ENCODE measurements around the gene PSENEN.
A peak's percentile ranks its signal among the peaks of the same experiment; 100 is the strongest.
"Not testable (repeated sequence)": the region's sequence is repeated elsewhere in the genome, so short reads cannot be mapped to it uniquely, and the experiment has no call there.

PSENEN gene

DNA sequence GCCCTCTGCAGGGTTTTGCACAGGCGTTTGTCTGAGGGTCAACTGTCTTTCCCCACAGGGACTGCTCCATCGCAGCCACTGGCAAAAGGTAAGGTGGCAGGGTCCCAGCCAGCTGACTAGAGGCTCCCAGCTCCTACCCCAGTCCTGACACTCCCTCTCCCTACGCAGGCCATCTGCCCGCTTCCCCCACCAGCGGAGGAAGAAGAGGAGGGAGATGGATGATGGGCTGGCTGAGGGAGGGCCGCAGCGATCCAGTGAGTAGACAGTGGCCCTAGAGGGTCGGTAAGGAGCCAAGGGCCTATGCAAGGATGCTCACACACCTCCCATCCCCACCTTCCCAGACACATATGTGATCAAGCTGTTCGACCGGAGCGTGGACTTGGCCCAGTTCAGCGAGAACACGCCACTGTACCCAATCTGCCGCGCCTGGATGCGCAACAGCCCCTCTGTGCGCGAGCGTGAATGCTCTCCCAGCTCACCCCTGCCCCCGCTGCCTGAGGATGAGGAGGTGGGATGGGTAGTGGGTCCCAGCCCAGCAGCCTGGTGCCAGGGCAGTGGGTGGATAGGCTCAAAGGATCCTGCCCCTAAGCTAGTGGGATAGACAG is 7.4 kb downstream of the PSENEN start:
- DNase-seq, result no peak

DNA sequence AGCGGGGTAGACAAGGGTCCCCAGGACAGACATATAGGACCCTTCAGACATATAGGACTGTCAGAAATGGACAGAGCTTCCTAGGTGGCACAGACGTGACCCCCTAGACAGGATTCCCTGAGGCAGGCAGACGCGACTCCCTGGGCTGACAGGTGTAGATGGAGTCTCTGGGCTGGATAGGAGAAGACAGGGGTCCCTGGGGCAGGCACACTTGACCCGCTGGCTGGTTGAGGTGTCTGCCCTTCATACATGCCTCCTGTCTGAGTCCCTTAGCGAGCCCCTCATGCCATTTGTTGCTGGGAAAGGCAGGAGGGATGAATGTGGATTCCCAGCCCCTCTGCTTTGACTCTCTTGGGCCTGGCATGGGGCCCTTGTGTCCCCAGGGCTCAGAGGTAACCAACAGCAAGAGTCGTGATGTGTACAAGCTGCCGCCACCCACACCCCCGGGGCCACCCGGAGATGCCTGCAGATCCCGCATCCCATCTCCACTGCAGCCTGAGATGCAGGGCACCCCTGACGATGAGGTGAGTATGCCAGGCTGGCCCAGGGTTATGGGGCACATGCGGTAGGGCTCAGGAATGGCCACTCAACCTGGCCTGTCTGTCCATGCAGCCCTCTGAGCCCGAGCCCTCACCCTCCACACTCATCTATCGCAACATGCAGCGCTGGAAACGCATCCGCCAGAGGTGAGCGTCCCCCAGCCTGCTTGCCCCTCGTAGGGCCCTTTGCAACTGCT is 8.4 kb downstream of the PSENEN start:
- DNase-seq, result no peak

GRCh38 chr19:35754370-35755130 is 9.1 kb downstream of the PSENEN start:
- no peak for DNase-seq

DNA sequence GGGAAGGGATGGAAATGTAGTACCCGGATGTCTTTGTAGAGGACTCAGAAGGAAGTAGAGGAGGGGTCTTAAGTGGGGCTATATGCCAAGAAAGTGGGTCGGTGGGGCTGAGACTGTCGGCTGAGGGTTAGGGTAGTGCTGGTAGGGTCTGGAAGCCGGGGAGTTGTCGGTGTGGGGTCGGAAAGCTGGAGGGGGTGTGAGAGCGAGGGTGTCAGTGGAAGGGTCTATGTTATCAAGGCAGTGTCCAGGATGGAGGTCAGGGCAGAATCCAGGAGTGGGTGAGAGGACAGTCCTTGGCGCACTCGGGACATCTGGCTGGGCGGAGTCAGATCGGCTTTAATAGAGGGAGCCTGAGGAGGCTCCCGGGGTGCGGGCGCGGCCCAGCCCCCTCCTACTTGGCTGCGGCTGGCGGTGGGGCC is 9.7 kb downstream of the PSENEN start:
- no peak for DNase-seq

DNA sequence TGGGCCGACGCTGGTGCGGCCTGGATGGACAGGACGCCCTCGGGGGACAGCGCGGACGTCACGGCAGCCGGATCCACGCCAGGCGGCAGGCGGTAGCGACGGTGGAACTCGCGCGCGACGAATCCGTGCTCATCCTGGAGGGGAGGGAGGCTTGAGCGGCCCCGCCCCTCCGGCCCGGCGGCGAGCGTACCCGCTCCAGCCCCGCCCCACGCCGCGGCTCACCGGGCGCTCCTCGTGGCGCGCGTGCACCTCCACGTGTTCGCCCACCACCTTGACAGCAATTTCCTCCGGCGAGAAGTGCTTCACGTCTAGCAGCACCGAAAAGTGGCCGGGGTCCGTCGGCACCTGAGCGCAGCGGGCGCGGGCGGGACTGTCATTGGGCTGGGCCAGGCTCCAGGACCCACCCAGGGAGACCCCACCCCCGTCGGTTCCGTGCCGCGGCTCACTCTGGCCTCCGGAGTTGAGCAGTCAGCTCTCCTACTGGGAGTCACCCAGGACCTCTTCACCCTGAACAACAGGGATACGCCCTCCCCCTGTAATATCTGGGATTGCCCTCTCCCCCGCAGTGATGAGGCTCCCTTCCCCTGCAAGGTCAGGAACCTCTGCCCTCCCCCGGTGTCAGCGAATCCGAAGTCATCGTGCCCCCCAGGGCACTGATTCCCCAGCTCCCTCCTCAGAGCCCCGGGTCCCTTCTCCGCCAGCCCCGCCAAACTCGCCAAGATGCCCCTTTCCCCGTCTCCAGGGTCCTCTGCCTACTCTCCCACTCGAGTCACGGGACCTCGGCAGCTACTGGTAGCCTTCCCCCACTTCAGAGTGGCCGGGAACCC is 10.3 kb downstream of the PSENEN start:
- DNase-seq, result peak; percentile 70

- no peak for DNase-seq
These were observed 11.2 kb downstream of the PSENEN start, which contains the start of gene HSPB6 for GRCh38 chr19:35756377-35757230. Gene HSPB6, minus strand, starts transcription at chr19:35757029. Its CDS starts 21 bp downstream, at chr19:35757008.

DNA sequence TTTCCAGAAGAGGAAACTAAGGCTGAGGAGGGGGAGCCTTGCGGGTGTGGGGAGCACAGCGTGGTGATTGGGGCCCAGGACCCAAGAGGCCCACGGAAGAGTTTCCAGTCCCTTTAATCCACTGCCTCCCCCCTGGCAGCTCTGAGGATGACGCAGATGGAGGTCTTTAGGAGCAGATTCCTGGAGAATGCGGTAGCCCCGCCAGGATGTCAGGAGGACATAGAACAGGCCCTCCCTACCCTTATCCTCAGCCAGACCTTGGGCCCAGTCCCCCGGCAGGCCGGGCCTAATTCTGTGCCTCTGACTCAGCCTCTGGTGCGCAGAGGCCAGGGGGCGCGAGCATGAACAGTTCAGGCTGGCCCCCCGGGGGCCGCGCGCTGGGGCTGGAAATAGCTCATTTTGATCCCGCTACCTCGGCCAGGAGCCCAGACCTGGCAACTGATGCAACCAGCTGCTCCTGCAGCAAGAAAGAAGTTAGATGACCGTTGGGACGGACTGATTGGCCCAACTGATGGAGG is 11.8 kb downstream of the PSENEN start:
- no peak for DNase-seq

GRCh38 chr19:35757749-35758608 is 12.5 kb downstream of the PSENEN start, which contains the start of gene PROSER3:
Gene PROSER3, plus strand, starts transcription at chr19:35758176. Its CDS starts 40 bp downstream, at chr19:35758216.
- DNase-seq, result peak; percentile 97

GRCh38 chr19:35759697-35760096 is 14.2 kb downstream of the PSENEN start:
- no peak for DNase-seq

GRCh38 chr19:35760711-35761349 is 15.4 kb downstream of the PSENEN start:
- no peak for DNase-seq

DNA sequence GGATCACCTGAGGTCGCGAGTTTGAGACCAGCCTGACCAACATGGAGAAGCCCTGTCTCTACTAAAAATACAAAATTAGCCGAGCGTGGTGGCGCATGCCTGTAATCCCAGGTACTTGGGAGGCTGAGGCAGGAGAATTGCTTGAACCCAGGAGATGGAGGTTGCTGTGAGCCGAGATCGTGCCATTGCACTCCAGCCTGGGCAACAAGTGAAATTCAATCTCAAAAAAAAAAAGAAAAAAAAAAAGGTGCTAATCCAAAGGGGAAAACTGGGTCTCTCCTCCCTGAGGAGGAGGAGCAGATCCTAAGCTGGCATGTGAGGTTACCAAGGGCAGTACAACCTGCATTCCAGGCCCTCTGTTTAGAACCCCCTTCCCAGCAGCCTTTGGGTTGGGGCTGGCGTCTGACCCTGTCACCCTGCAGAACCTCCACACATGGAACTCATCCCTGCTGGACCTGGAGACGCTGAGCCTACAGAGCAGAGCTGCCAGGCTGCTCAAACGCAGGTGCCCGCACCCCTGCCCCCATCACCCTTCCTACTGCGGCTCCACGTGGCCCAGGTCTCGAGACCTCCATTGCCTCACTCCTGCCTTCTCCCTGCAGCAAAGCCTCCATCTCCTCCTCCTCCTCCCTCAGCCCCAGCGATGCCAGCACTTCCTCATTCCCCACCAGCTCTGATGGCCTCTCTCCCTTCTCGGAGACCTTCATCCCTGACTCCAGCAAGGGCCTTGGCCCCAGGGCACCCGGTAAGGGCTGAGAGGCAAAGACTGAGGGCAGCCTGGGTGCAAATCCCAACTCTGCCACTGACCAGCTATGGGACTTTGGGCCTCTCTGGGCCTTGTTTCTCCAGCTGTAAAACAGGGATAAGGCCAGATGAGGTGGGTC is 19.2 kb downstream of the PSENEN start:
- DNase-seq, result no peak

DNA sequence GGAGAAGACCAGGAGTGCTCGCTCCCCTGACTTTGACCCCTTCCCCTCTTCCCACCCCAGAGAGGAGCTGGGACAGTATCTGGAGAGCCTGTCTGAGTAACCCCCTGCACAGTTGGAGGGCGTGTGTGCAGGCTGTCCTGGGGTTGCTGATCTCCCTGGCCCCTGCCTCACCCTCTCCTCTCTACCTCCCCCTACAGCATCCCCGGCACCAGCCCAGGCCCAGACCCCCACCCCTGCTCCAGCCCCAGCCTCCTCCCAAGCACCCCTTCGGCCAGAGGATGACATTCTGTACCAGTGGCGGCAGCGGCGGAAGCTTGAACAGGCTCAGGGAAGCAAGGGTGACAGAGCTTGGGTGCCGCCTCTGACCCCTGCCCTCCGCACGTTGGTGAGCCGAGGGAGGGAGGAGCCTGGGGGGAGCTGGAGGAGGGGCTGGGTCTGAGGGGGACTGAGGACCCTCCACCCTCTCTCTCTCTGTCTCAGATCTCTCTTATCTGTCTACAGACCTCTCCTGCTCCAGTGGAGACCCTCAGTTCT is 21.2 kb downstream of the PSENEN start:
- no peak for DNase-seq

DNA sequence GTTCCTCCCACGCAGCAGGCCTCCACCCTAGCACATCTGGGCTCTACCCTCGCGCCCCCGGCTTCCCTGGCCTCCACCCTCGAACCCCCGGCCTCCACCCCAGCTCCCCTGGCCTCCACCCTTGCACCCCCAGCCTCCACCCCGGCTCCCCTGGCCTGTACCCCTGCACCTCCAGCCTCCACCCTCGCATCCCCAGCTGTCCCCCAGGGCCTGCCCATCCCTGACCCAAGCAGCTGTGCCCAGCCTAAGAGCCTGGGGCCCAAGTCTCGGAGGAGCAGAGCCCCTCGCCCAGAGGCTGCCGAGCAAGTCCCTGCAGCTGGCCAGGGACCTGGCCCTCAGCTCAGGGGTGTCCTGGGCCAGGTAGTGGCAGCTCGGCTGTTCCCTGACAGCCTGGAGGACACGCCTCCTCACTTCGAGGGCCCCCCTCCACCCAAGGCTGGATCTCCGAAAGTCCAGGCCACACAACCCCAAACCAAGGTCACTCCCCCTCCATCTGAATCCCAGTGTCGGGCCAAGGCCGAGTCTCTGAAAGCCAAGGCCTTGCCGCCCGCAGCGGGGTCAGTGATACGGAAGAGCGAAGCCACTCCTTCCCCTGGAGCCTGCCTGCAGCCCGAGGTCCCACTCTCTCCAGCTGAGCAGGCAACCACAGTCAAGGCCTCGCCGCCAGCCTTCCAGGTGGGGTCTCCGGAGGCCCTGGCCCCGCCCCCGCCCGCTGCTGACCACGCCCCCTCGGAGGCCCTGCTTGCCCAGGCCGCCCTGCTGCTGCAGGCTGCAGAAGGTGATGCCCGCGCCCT is 22.0 kb downstream of the PSENEN start:
- no peak for DNase-seq

GRCh38 chr19:35768082-35768421 is 22.6 kb downstream of the PSENEN start:
- DNase-seq, result no peak

DNA sequence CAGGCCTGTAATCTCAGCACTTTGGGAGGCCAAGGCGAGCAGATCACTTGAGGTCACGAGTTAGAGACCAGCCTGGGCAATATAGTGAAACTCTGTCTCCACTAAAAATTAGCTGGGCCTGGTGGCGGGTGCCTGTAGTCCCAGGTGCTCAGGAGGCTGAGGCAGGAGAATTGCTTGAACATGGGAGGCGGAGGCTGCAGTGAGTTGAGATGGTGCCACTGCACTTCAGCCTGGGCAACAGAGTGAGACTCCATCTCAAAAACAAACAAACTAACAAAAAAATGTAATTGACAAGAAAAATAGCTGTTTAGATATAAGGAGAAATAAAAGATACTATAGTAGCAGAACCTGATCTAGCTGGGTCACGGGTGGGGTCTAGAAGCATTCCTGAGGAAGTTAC is 26.9 kb downstream of the PSENEN start:
- not testable (repeated sequence) for DNase-seq

- DNase-seq, result no peak
These were observed 27.8 kb downstream of the PSENEN start for GRCh38 chr19:35773020-35773806.

Data from CD4-positive, alpha-beta T cell treated with Interleukin-6 for 4 hours (primary cell).